Activated B cell treated with CpG ODN at 0.5 μM for 24 hours (primary cell): ENCODE results near the gene PDK2. TPM values are rescaled to one million over a fixed set of nuclear protein-coding genes. Genes with fewer than 3 reads are reported as not detected.

Experiments used
- ATAC-seq: fragments of 200-7000 bp; cut with Tn5 transposase; one replicate; pipeline ENCODE4 v1.10.0; 2021; ENCODE audit warnings: low read depth, mild to moderate bottlenecking, moderate library complexity
- CTCF ChIA-PET: fragments of 350-600 bp; sonication (Branson Sonifier 250); formaldehyde crosslinking; loops from one replicate; lab custom pipeline; 2021; ENCODE audit warnings: antibody characterized with exemption; lab: Charles Lee
- POLR2A ChIA-PET: fragments of 350-600 bp; sonication (Branson Sonifier 250); formaldehyde crosslinking; loops from one replicate; lab custom pipeline; 2021; ENCODE audit warnings: antibody characterized with exemption; lab: Charles Lee
- DNase-seq: peaks from one replicate; pipeline ENCODE4 v3.0.0; 2022
- H3K27ac Mint-ChIP-seq: one replicate; pipeline ENCODE4 v1.8.0; 2020; ENCODE audit warnings: mixed read lengths
- H3K27me3 Mint-ChIP-seq: one replicate; pipeline ENCODE4 v1.8.0; 2021; ENCODE audit warnings: mixed read lengths
- H3K36me3 Mint-ChIP-seq: one replicate; pipeline ENCODE4 v1.8.0; 2021; ENCODE audit warnings: low read depth, mixed read lengths
- H3K4me1 Mint-ChIP-seq: one replicate; pipeline ENCODE4 v1.8.0; 2021; ENCODE audit warnings: mixed read lengths
- H3K4me3 Mint-ChIP-seq: one replicate; pipeline ENCODE4 v1.8.0; 2020; ENCODE audit warnings: mild to moderate bottlenecking, mixed read lengths
- H3K9me3 Mint-ChIP-seq: one replicate; pipeline ENCODE4 v1.8.0; 2020; ENCODE audit warnings: mixed read lengths
- CTCF ChIP-seq: fragments of 200-600 bp; IDR thresholded peaks from one replicate; pipeline ENCODE4 v1.8.0; 2022; ENCODE audit warnings: antibody characterized with exemption, mild to moderate bottlenecking
- intact Hi-C: fragments of 100-400 bp; cut with micrococcal nuclease; formaldehyde crosslinking; loops from one replicate; pipeline ENCODE4 v1.15.1; 2024
- total RNA-seq: library from RNA; stranded (reverse); gene quantifications from 2 replicates; pipeline ENCODE4 v1.2.3, GENCODE V29; 2022

Gene PDK2
- total RNA-seq, 1 donor from 2014 or later, result 15.9 TPM

- no peak for TF ChIP-seq CTCF
- ATAC-seq, result no peak
- ChIA-PET POLR2A (interaction anchor here (0.6 to 2.9 kb wide), 3 partner anchors 9 to 727 kb away, joined by 3 to 10 read pairs (median 6); no protein-coding TSS in a partner anchor), CTCF (interaction anchor here (1.1 kb wide), 1 partner anchor 19 kb away, joined by 5 read pairs; no protein-coding TSS in a partner anchor)
- DNase-seq, result no peak
- Mint-ChIP-seq H3K9me3 (no peaks in the 10 kb centered on the region), H3K27me3 (no peaks in the 10 kb centered on the region), H3K4me1 (peaks cover 36% of the 10 kb centered on the region), H3K27ac (no peak overlapping the region), H3K4me3 (no peak overlapping the region), H3K36me3 (peaks cover 80% of the 10 kb centered on the region)
- intact Hi-C loops, result no loop called here
These were observed 41.0 kb downstream of the PDK2 start for GRCh38 chr17:50136096-50136687.

GRCh38 chr17:50137042-50137441, 41.9 kb downstream of the PDK2 start:
- ATAC-seq, result no peak
- TF ChIP-seq CTCF, result no peak
- no peak overlapping the region for H3K4me3 Mint-ChIP-seq
- CTCF ChIA-PET, result interaction anchor here (0.9 to 1.1 kb wide), 2 partner anchors 9 to 20 kb away, joined by 3 to 5 read pairs; no protein-coding TSS in a partner anchor
- no peaks in the 10 kb centered on the region for H3K27me3 Mint-ChIP-seq
- intact Hi-C loops, result no loop called here
- POLR2A ChIA-PET, result interaction anchor here (0.6 to 2.9 kb wide), 2 partner anchors 10 to 11 kb away, joined by 6 to 10 read pairs; no protein-coding TSS in a partner anchor
- no peak for DNase-seq
- peaks cover 88% of the 10 kb centered on the region for H3K36me3 Mint-ChIP-seq
- H3K4me1 Mint-ChIP-seq, result peaks cover 37% of the 10 kb centered on the region
- H3K9me3 Mint-ChIP-seq, result no peaks in the 10 kb centered on the region
- no peak overlapping the region for H3K27ac Mint-ChIP-seq

- H3K27me3 Mint-ChIP-seq, result no peaks in the 10 kb centered on the region
- peaks cover 54% of the 10 kb centered on the region for H3K4me1 Mint-ChIP-seq
- H3K9me3 Mint-ChIP-seq, result no peaks in the 10 kb centered on the region
- CTCF ChIA-PET, result interaction anchor here (0.9 to 3.4 kb wide), 11 partner anchors 9 to 59 kb away, joined by 3 to 19 read pairs (median 6); partner anchors contain the start of genes PPP1R9B and SAMD14
- H3K4me3 Mint-ChIP-seq, result no peak overlapping the region
- intact Hi-C loops, result no loop called here
- DNase-seq (no peak), ATAC-seq (no peak)
- no peak for TF ChIP-seq CTCF
- POLR2A ChIA-PET, result interaction anchor here (0.7 to 4.0 kb wide), 7 partner anchors 9 to 61 kb away, joined by 3 to 40 read pairs (median 9); partner anchors contain the start of genes PPP1R9B and SAMD14
- H3K27ac Mint-ChIP-seq, result peak overlapping the region; percentile 70
- H3K36me3 Mint-ChIP-seq, result peaks cover 97% of the 10 kb centered on the region
These were observed 44.1 kb downstream of the PDK2 start for GRCh38 chr17:50139185-50139783.

GRCh38 chr17:50139950-50140885, 45.1 kb downstream of the PDK2 start:
- Mint-ChIP-seq H3K27me3 (no peaks in the 10 kb centered on the region), H3K4me1 (peaks cover 63% of the 10 kb centered on the region), H3K36me3 (peaks cover 100% of the 10 kb centered on the region), H3K4me3 (peak overlapping the region; percentile 41), H3K9me3 (no peaks in the 10 kb centered on the region), H3K27ac (peak overlapping the region; percentile 70)
- ATAC-seq, result peak; percentile 85
- intact Hi-C loops, result loop anchor here (1.0 to 10.0 kb wide), 3 partner anchors 8 to 375 kb away; partner anchors contain the start of gene FAM117A
- TF ChIP-seq CTCF, result peak; percentile 43
- ChIA-PET POLR2A (interaction anchor here (0.6 to 4.0 kb wide), 8 partner anchors 9 to 389 kb away, joined by 3 to 40 read pairs (median 8); partner anchors contain the start of genes PPP1R9B and SAMD14), CTCF (interaction anchor here (0.9 to 3.4 kb wide), 13 partner anchors 8 to 156 kb away, joined by 3 to 19 read pairs (median 4); partner anchors contain the start of gene SAMD14)
- peak; percentile 76 for DNase-seq
